Embryonic facial prominence (tissue), 1 donor: Measurements from ENCODE around the gene LMNB1.
A peak's percentile ranks its signal among the peaks of the same experiment; 100 is the strongest.
"Not testable (repeated sequence)": the region's sequence is repeated elsewhere in the genome, so short reads cannot be mapped to it uniquely, and the experiment has no call there.

Source experiments
- DNase-seq: peaks from one replicate; pipeline ENCODE4 v3.0.0-alpha.2; 2016; ENCODE audit errors: extremely low spot score

The LMNB1 gene

GRCh38 chr5:126778675-126779403 lies 1.9 kb downstream of the LMNB1 start:
- DNase-seq = no peak

GRCh38 chr5:126780165-126780827 lies 3.4 kb downstream of the LMNB1 start:
- peak; percentile 11 for DNase-seq

- DNase-seq = not testable (repeated sequence)
These were observed 11.5 kb downstream of the LMNB1 start for GRCh38 chr5:126788409-126788808.

- DNase-seq = no peak
These were observed 16.2 kb downstream of the LMNB1 start for GRCh38 chr5:126793097-126793496.

- not testable (repeated sequence) for DNase-seq
These were observed 16.7 kb downstream of the LMNB1 start for GRCh38 chr5:126793648-126794047.

GRCh38 chr5:126794157-126794828 lies 17.4 kb downstream of the LMNB1 start:
- no peak for DNase-seq

- DNase-seq = no peak
These were observed 22.8 kb downstream of the LMNB1 start for GRCh38 chr5:126799780-126800179.

GRCh38 chr5:126801174-126801991 lies 24.4 kb downstream of the LMNB1 start:
- no peak for DNase-seq

GRCh38 chr5:126801992-126802294 lies 25.0 kb downstream of the LMNB1 start:
- DNase-seq = no peak

- DNase-seq = no peak
These were observed 28.1 kb downstream of the LMNB1 start for GRCh38 chr5:126805063-126805462.

- DNase-seq = no peak
These were observed 31.6 kb downstream of the LMNB1 start for GRCh38 chr5:126808521-126808988.

- DNase-seq = no peak
These were observed 33.0 kb downstream of the LMNB1 start for GRCh38 chr5:126809916-126810315.

GRCh38 chr5:126810596-126811380 lies 33.9 kb downstream of the LMNB1 start:
- no peak for DNase-seq

GRCh38 chr5:126811515-126812198 lies 34.7 kb downstream of the LMNB1 start:
- DNase-seq = no peak

GRCh38 chr5:126812199-126812570 lies 35.2 kb downstream of the LMNB1 start:
- no peak for DNase-seq

GRCh38 chr5:126813799-126814198 lies 36.9 kb downstream of the LMNB1 start:
- DNase-seq = not testable (repeated sequence)

- DNase-seq = no peak
These were observed 37.9 kb downstream of the LMNB1 start for GRCh38 chr5:126814721-126815404.

- no peak for DNase-seq
These were observed 39.7 kb downstream of the LMNB1 start for GRCh38 chr5:126816649-126817048.

- DNase-seq = no peak
These were observed 41.8 kb downstream of the LMNB1 start for GRCh38 chr5:126818736-126819135.

- DNase-seq = no peak
These were observed 42.3 kb downstream of the LMNB1 start for GRCh38 chr5:126819253-126819652.
